ENCODE data around the gene ZFYVE1.

DNA sequence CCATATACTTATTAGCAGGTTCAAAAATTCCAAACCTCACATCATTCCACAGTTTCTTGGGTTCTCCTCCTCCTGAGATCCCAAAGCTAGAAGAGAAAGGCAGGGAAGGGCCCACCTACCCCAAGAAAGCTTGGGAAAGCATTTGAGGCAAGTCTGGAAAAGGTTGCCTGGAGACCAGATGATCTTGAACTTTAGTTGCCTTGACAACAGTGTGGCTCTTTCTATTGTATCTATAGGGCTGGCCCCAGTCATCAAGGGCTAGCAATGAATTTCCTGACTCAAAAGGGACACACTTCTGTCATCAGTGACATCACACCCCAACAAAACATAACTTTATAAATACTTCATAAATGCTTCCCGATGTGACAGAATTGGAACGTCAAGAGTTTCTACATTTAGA, 40.0 kb downstream of the ZFYVE1 start:
- no peak for TF ChIP-seq EZH2 (IDR thresholded peaks at IDR 0.05; ENCODE audit: borderline replicate concordance, insufficient read depth, low read depth, low read length, poor library complexity, severe bottlenecking)
- TF ChIP-seq, protein P1, sequence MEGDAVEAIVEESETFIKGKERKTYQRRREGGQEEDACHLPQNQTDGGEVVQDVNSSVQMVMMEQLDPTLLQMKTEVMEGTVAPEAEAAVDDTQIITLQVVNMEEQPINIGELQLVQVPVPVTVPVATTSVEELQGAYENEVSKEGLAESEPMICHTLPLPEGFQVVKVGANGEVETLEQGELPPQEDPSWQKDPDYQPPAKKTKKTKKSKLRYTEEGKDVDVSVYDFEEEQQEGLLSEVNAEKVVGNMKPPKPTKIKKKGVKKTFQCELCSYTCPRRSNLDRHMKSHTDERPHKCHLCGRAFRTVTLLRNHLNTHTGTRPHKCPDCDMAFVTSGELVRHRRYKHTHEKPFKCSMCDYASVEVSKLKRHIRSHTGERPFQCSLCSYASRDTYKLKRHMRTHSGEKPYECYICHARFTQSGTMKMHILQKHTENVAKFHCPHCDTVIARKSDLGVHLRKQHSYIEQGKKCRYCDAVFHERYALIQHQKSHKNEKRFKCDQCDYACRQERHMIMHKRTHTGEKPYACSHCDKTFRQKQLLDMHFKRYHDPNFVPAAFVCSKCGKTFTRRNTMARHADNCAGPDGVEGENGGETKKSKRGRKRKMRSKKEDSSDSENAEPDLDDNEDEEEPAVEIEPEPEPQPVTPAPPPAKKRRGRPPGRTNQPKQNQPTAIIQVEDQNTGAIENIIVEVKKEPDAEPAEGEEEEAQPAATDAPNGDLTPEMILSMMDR (IDR thresholded peaks at IDR 0.05), result no peak
